Spleen (tissue), 11 donors: Measurements from ENCODE around the gene RHBDF2. TPM values are rescaled to one million over a fixed set of nuclear protein-coding genes. Genes with fewer than 3 reads are reported as not detected.

ENCODE experiments used
- DNase-seq: peaks from one replicate; pipeline ENCODE4 v3.0.0-alpha.2; 2020
- H3K27ac ChIP-seq, 8 donors: fragments of 200-600 bp; sonication (generic) in 7 of 8; 1 replicate in 4 of 8; 2 replicates in 4 of 8; pipeline versions ENCODE4 v1.5.0 to v1.8.0; 2016 to 2021; ENCODE audit warnings: inconsistent platforms in 4 of 8, mild to moderate bottlenecking in 4 of 8, moderate library complexity in 1 of 8
- H3K27me3 ChIP-seq, 7 donors: fragments of 200-600 bp; sonication (generic) in 6 of 7; replicated peaks in 1 of 7; 1 replicate in 4 of 7; 2 replicates in 3 of 7; pipeline versions ENCODE4 v1.5.0 to v1.8.0; 2016 to 2021; ENCODE audit warnings: inconsistent platforms in 3 of 7, mild to moderate bottlenecking in 1 of 7
- H3K36me3 ChIP-seq, 6 donors: fragments of 200-600 bp; sonication (generic) in 5 of 6; 1 replicate in 4 of 6; 2 replicates in 2 of 6; pipeline versions ENCODE4 v1.5.0 to v1.8.0; 2016 to 2021; ENCODE audit warnings: inconsistent platforms in 2 of 6
- H3K4me1 ChIP-seq, 6 donors: fragments of 200-600 bp; sonication (generic) in 5 of 6; 1 replicate in 3 of 6; 2 replicates in 3 of 6; pipeline versions ENCODE4 v1.5.0 to v1.8.0; 2016 to 2021; ENCODE audit warnings: inconsistent platforms in 3 of 6
- H3K4me3 ChIP-seq, 8 donors: fragments of 200-600 bp; sonication (generic) in 7 of 8; 1 replicate in 4 of 8; 2 replicates in 4 of 8; pipeline versions ENCODE4 v1.5.0 to v1.8.0; 2016 to 2021; ENCODE audit warnings: inconsistent platforms in 4 of 8, mild to moderate bottlenecking in 4 of 8, moderate library complexity in 2 of 8
- H3K9me3 ChIP-seq, 8 donors: fragments of 200-600 bp; sonication (generic) in 7 of 8; 1 replicate in 4 of 8; 2 replicates in 4 of 8; pipeline versions ENCODE4 v1.5.0 to v1.8.0; 2016 to 2021; ENCODE audit warnings: inconsistent platforms in 4 of 8
- CTCF ChIP-seq, 11 experiments: fragments of 200-600 bp in 7 of 11; fragments of 450-650 bp in 4 of 11; sonication (generic) in 4 of 11; IDR thresholded peaks in 8 of 11; conservative IDR thresholded peaks in 3 of 11; 1 replicate in 7 of 11; 2 replicates in 4 of 11; pipeline versions ENCODE4 v1.4.0 to v1.8.0; 2016 to 2021; ENCODE audit warnings: antibody characterized with exemption in 11 of 11, inconsistent platforms in 4 of 11, mild to moderate bottlenecking in 1 of 11
- POLR2A ChIP-seq, 3 donors: fragments of 450-650 bp; IDR thresholded peaks; one replicate each; pipeline ENCODE4 v1.5.1; 2017; ENCODE audit warnings: antibody characterized with exemption in 3 of 3, mild to moderate bottlenecking in 1 of 3
- POLR2AphosphoS5 ChIP-seq, 3 donors: sonication (generic); formaldehyde crosslinking; IDR thresholded peaks; one replicate each; pipeline ENCODE4 v1.5.1; 2017; ENCODE audit warnings: antibody characterized with exemption in 3 of 3
- WGBS, 5 donors: extraction: QIAGEN DNeasy Blood & Tissue Kit in 3 of 5; methylation state at CpG; one replicate each; pipeline versions ENCODE4 v1.1.5 to v1.1.7; 2013 to 2018; 5-methylcytosine and 5-hydroxymethylcytosine counted together
- intact Hi-C: fragments of 100-400 bp; cut with DNase I; formaldehyde crosslinking; loops from one replicate; pipeline ENCODE4 v1.15.0; 2023; ENCODE audit warnings: low total_unique reads
- polyA plus RNA-seq, 3 donors: library from polyadenylated mRNA; stranded (reverse); fragments of 200-250 nt; gene quantifications; one replicate each; pipeline ENCODE4 v1.2.1, GENCODE V29; 2013
- total RNA-seq, 7 donors: library from RNA; depleted of rRNA in 3 of 7; stranded (reverse); fragments of >200 nt in 3 of 7; fragmentation: NEBNext Ultra II Directional in 4 of 7; extraction: Animal tissue kit (Norgen Biotek cat#: 25700) in 4 of 7; gene quantifications; one replicate each; pipeline versions ENCODE4 v1.1.0 to v1.2.1, GENCODE V29; 2016 to 2021
- donor health status: healthy with polysubstance abuse.
- donor health status: DM: no; HTN: no; CAD: no; lungs with moderate emphysema.
- donor health status: DM: no; HTN: no; CAD: no.
- donor health status: Bipolar disorder and iron deficiency.
- donor health status: healthy.
- donor health status: DM: no; HTN: no; CAD: no.
- donor health status: DM: yes; HTN: yes; CAD: no.

RHBDF2 gene
- total and polyA plus RNA-seq, 10 donors = 31.4 to 147 (median 97.9) TPM

GRCh38 chr17:76496464-76496863 lies 4.8 kb downstream of the RHBDF2 start:
- WGBS, 5 donors = 72 to 86% (median 81%) methylated on average over 6 of the region's 6 CpGs
- no peaks in the 10 kb centered on the region for H3K27me3 ChIP-seq
- no peak overlapping the region for H3K4me3 ChIP-seq
- TF ChIP-seq POLR2AphosphoS5 (IDR thresholded peaks at IDR 0.05) = no peak
- TF ChIP-seq CTCF (IDR thresholded peaks at IDR 0.05 in 8 of 11, conservative IDR thresholded peaks at IDR 0.05 in 3 of 11) = no peak
- TF ChIP-seq POLR2A (IDR thresholded peaks at IDR 0.05) = no peak
- H3K27ac ChIP-seq = peak overlapping the region in 6 of 8 donors; percentile 19 to 98 (median 96)
- intact Hi-C loops = no loop called here
- no peaks in the 10 kb centered on the region for H3K9me3 ChIP-seq
- H3K36me3 ChIP-seq = peaks cover 0 to 33% (median 3%) of the 10 kb centered on the region in 6 donors
- no peak for DNase-seq
- peaks cover 67 to 98% (median 94%) of the 10 kb centered on the region in 6 donors for H3K4me1 ChIP-seq

GRCh38 chr17:76495663-76496400 lies 5.4 kb downstream of the RHBDF2 start:
- no peak for DNase-seq
- WGBS, 5 donors = 75 to 94% (median 87%) methylated on average over 9 to 16 of the region's 16 CpGs
- Histone ChIP-seq H3K9me3 (no peaks in the 10 kb centered on the region), H3K27me3 (no peaks in the 10 kb centered on the region), H3K27ac (peak overlapping the region in 7 of 8 donors; percentile 12 to 98 (median 96)), H3K4me3 (no peak overlapping the region), H3K36me3 (peaks cover 0 to 33% (median 3%) of the 10 kb centered on the region in 6 donors), H3K4me1 (peaks cover 72 to 100% (median 99%) of the 10 kb centered on the region in 6 donors)
- intact Hi-C loops = no loop called here
- TF ChIP-seq POLR2A (IDR thresholded peaks at IDR 0.05) (no peak), CTCF (IDR thresholded peaks at IDR 0.05 in 8 of 11, conservative IDR thresholded peaks at IDR 0.05 in 3 of 11) (no peak), POLR2AphosphoS5 (IDR thresholded peaks at IDR 0.05) (peak in 1 of 3 donors; percentile 52)

- H3K4me1 ChIP-seq = peaks cover 74 to 100% (median 98%) of the 10 kb centered on the region in 6 donors
- DNase-seq = peak; percentile 90
- peak overlapping the region in 6 of 8 donors; percentile 15 to 64 (median 22) for H3K4me3 ChIP-seq
Measured at GRCh38 chr17:76493505-76494167, 7.6 kb downstream of the RHBDF2 start.

More at GRCh38 chr17:76493505-76494167, 7.6 kb downstream of the RHBDF2 start:
- Histone ChIP-seq H3K36me3 (peaks cover 0 to 33% (median 3%) of the 10 kb centered on the region in 6 donors), H3K27ac (peak overlapping the region; percentile 88 to 98 (median 96)), H3K9me3 (no peaks in the 10 kb centered on the region), H3K27me3 (no peaks in the 10 kb centered on the region)
- intact Hi-C loops = no loop called here
- WGBS, 5 donors = 31 to 40% (median 37%) methylated on average over 21 of the region's 21 CpGs
- TF ChIP-seq CTCF (IDR thresholded peaks at IDR 0.05 in 8 of 11, conservative IDR thresholded peaks at IDR 0.05 in 3 of 11) = no peak
- peak; percentile 48 to 58 (median 58) for TF ChIP-seq POLR2AphosphoS5 (IDR thresholded peaks at IDR 0.05)
- no peak for TF ChIP-seq POLR2A (IDR thresholded peaks at IDR 0.05)
